H9 (cell line): ENCODE results near the gene GALT. TPM values are rescaled to one million over a fixed set of nuclear protein-coding genes. Genes with fewer than 3 reads are reported as not detected.
A peak's percentile ranks its signal among the peaks of the same experiment; 100 is the strongest.

Experiments used
- DNase-seq: peaks from one replicate; pipeline ENCODE4 v3.0.0-alpha.2; 2017
- H2AFZ ChIP-seq: one replicate; pipeline ENCODE4 v1.6.1; 2013; ENCODE audit warnings: mild to moderate bottlenecking, low read length, control low read depth, moderate library complexity
- H2AK5ac ChIP-seq: 2 replicates; pipeline ENCODE4 v1.6.1; 2013; ENCODE audit warnings: low read length, control low read depth, mixed read lengths; ENCODE audit not compliant: insufficient read length
- H2BK120ac ChIP-seq: one replicate; pipeline ENCODE4 v1.6.1; 2013; ENCODE audit warnings: low read depth, mild to moderate bottlenecking, low read length, control low read depth, inconsistent platforms; ENCODE audit not compliant: poor library complexity, severe bottlenecking
- H2BK12ac ChIP-seq: 2 replicates; pipeline ENCODE4 v1.6.1; 2013; ENCODE audit warnings: low read length, control low read depth, mixed read lengths, low read depth; ENCODE audit not compliant: insufficient read length
- H2BK15ac ChIP-seq: 2 replicates; pipeline ENCODE4 v1.6.1; 2013; ENCODE audit warnings: low read depth, low read length, control low read depth
- H2BK20ac ChIP-seq: one replicate; pipeline ENCODE4 v1.6.1; 2013; ENCODE audit warnings: low read depth, mild to moderate bottlenecking, low read length, control low read depth, inconsistent platforms; ENCODE audit not compliant: poor library complexity, severe bottlenecking
- H2BK5ac ChIP-seq: 2 replicates; pipeline ENCODE4 v1.6.1; 2013; ENCODE audit warnings: low read length, control low read depth, mixed read lengths; ENCODE audit not compliant: insufficient read length
- H3K14ac ChIP-seq: 2 replicates; pipeline ENCODE4 v1.6.1; 2013; ENCODE audit warnings: low read length, control low read depth; ENCODE audit not compliant: insufficient read depth
- H3K18ac ChIP-seq: 2 replicates; pipeline ENCODE4 v1.6.1; 2013; ENCODE audit warnings: low read depth, mild to moderate bottlenecking, mixed read lengths, low read length, control low read depth; ENCODE audit not compliant: insufficient read length
- H3K23ac ChIP-seq: 2 replicates; pipeline ENCODE4 v1.6.1; 2013; ENCODE audit warnings: low read length, control low read depth, mixed read lengths, low read depth; ENCODE audit not compliant: insufficient read length
- H3K23me2 ChIP-seq: 2 replicates; pipeline ENCODE4 v1.6.1; 2013; ENCODE audit warnings: low read depth, mild to moderate bottlenecking, mixed read lengths, low read length, control low read depth; ENCODE audit not compliant: insufficient read length, poor library complexity, severe bottlenecking
- H3K27ac ChIP-seq: 2 replicates; pipeline ENCODE4 v1.5.1; 2013; ENCODE audit warnings: low read length, control low read depth, mixed read lengths, low read depth; ENCODE audit not compliant: insufficient read length
- H3K27me3 ChIP-seq: 2 replicates; pipeline ENCODE4 v1.6.1; 2013; ENCODE audit warnings: low read length, control low read depth, inconsistent platforms; ENCODE audit not compliant: insufficient read depth
- H3K4ac ChIP-seq: 2 replicates; pipeline ENCODE4 v1.6.1; 2013; ENCODE audit warnings: low read depth, mild to moderate bottlenecking, control low read depth, inconsistent platforms, low read length, moderate library complexity
- H3K4me1 ChIP-seq: 2 replicates; pipeline ENCODE4 v1.6.1; 2013; ENCODE audit warnings: low read length, control low read depth, inconsistent platforms; ENCODE audit not compliant: insufficient read depth
- H3K4me2 ChIP-seq: 2 replicates; pipeline ENCODE4 v1.6.1; 2013; ENCODE audit warnings: low read length, control low read depth, mixed read lengths; ENCODE audit not compliant: insufficient read length, insufficient read depth
- H3K56ac ChIP-seq: 2 replicates; pipeline ENCODE4 v1.6.1; 2013; ENCODE audit warnings: low read depth, mild to moderate bottlenecking, mixed read lengths, low read length, control low read depth; ENCODE audit not compliant: insufficient read length
- H3K79me1 ChIP-seq: 2 replicates; pipeline ENCODE4 v1.6.1; 2013; ENCODE audit warnings: low read depth, mild to moderate bottlenecking, moderate library complexity, low read length, control low read depth, inconsistent platforms; ENCODE audit not compliant: insufficient read depth, poor library complexity, severe bottlenecking
- H3K79me2 ChIP-seq: 2 replicates; pipeline ENCODE4 v1.6.1; 2013; ENCODE audit warnings: low read length, control low read depth, inconsistent platforms; ENCODE audit not compliant: insufficient read depth
- H3K9ac ChIP-seq: 2 replicates; pipeline ENCODE4 v1.6.1; 2013; ENCODE audit warnings: low read length, control low read depth, mixed read lengths; ENCODE audit not compliant: insufficient read length; ENCODE audit errors: extremely low read depth
- H3K9me3 ChIP-seq: one replicate; pipeline ENCODE4 v1.6.1; 2013; ENCODE audit warnings: low read depth, low read length, inconsistent platforms; ENCODE audit not compliant: control insufficient read depth
- H3T11ph ChIP-seq: one replicate; pipeline ENCODE4 v1.6.1; 2013; ENCODE audit warnings: mild to moderate bottlenecking, low read length, control low read depth, inconsistent platforms
- H4K20me1 ChIP-seq: one replicate; pipeline ENCODE4 v1.6.1; 2013; ENCODE audit not compliant: control insufficient read depth, insufficient read length, insufficient read depth
- H4K5ac ChIP-seq: 2 replicates; pipeline ENCODE4 v1.6.1; 2013; ENCODE audit warnings: low read depth, mild to moderate bottlenecking, mixed read lengths, low read length, control low read depth; ENCODE audit not compliant: insufficient read length
- H4K8ac ChIP-seq: replicated peaks from 2 replicates; pipeline ENCODE4 v1.6.1; 2013; ENCODE audit warnings: low read length, control low read depth, mixed read lengths, low read depth; ENCODE audit not compliant: insufficient read length
- H4K91ac ChIP-seq: 2 replicates; pipeline ENCODE4 v1.6.1; 2013; ENCODE audit warnings: low read depth, mild to moderate bottlenecking, moderate library complexity, mixed read lengths, low read length, control low read depth; ENCODE audit not compliant: insufficient read length
- H3K27ac Mint-ChIP-seq, 3 experiments: 2 replicates in 2 of 3; 3 replicates in 1 of 3; pipeline ENCODE4 v1.8.0; 2020 to 2021; ENCODE audit warnings: mixed read lengths in 3 of 3, mild to moderate bottlenecking in 1 of 3, moderate library complexity in 1 of 3
- H3K27me3 Mint-ChIP-seq: 2 replicates; pipeline ENCODE4 v1.8.0; 2021; ENCODE audit warnings: low read depth, mild to moderate bottlenecking, moderate library complexity, mixed read lengths
- H3K36me3 Mint-ChIP-seq, 3 experiments: 2 replicates in 2 of 3; 3 replicates in 1 of 3; pipeline ENCODE4 v1.8.0; 2020 to 2021; ENCODE audit warnings: low read depth in 3 of 3, mixed read lengths in 3 of 3; ENCODE audit not compliant: insufficient read depth in 1 of 3
- H3K4me1 Mint-ChIP-seq, 2 experiments: 2 replicates each; pipeline ENCODE4 v1.8.0; 2020; ENCODE audit warnings: mixed read lengths in 2 of 2
- H3K4me3 Mint-ChIP-seq, 2 experiments: 2 replicates in 1 of 2; 3 replicates in 1 of 2; pipeline ENCODE4 v1.8.0; 2020 to 2021; ENCODE audit warnings: mild to moderate bottlenecking in 2 of 2, mixed read lengths in 2 of 2, moderate library complexity in 1 of 2
- H3K9me3 Mint-ChIP-seq, 2 experiments: 2 replicates in 1 of 2; 3 replicates in 1 of 2; pipeline ENCODE4 v1.8.0; 2020; ENCODE audit warnings: mild to moderate bottlenecking in 2 of 2, mixed read lengths in 2 of 2, moderate library complexity in 1 of 2
- CTCF ChIP-seq: fragments of 200-600 bp; sonication (generic); conservative IDR thresholded peaks from 3 replicates; pipeline ENCODE4 v1.8.0; 2021; ENCODE audit warnings: antibody characterized with exemption, mild to moderate bottlenecking
- WGBS: extraction: QIAGEN DNeasy Blood & Tissue Kit; methylation state at CpG from one replicate; pipeline ENCODE4 v1.1.7; 2013; ENCODE audit warnings: missing lambda C conversion rate, low lambda C conversion rate, mixed read lengths; ENCODE audit not compliant: insufficient read length; ENCODE audit errors: extremely low coverage; 5-methylcytosine and 5-hydroxymethylcytosine counted together
- total RNA-seq: library from RNA; stranded (reverse); gene quantifications from 2 replicates; pipeline ENCODE4 v1.2.1, GENCODE V29; 2021

Gene GALT
- total RNA-seq, 1 experiment from 2014 or later = 41.5 TPM

DNA sequence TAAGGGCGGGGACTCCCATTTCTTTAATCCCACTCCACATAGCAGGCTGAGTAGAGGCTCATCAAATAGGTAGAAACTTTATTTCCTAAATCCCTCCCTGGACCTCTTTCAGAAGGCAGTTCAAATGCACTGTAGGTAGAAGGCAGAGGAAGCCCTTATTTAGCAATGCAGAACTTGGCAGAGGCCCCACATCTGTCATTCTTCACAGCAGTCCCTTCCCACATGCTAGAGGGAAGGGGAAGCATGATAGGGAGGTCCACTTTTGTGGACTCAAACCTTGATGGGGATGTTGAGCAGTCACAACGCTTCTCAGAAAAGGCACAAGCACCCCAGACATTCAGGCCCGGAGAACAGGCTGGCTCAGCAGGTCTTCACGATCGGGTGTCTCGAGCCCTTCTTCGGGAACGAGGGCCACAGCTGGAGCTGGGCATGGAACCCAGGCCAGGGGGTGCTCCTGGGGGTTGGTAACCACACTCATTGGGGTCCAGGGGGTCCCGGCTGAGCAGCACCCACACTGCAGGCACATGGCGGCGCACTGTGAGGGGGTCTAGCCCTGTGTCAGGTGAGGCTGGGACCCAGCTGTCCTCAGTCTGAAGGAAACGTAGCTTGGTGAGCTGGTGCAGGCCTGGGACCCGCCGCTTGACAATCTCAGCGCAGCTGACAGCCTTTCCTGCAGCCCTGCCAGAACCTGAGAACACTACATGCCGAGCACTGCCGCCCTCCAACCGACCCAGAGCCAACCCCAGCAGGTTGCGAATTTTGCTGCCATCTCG is 35.9 kb upstream of the GALT start:
- no peak overlapping the region for H4K5ac ChIP-seq
- H3K79me1 ChIP-seq = no peaks in the 10 kb centered on the region
- no peak overlapping the region for H2BK20ac ChIP-seq
- Mint-ChIP-seq H3K36me3 (no peaks in the 10 kb centered on the region), H3K4me3 (peak overlapping the region; percentile 88 to 95), H3K4me1 (peaks cover 7 to 20% of the 10 kb centered on the region in 2 experiments), H3K9me3 (no peaks in the 10 kb centered on the region), H3K27ac (no peak overlapping the region; a peak in 1 of 7 replicates), H3K27me3 (peaks cover 2% of the 10 kb centered on the region; the same call in 1 of the 2 replicates)
- H3K9ac ChIP-seq = no peak overlapping the region
- peaks cover 14% of the 10 kb centered on the region for H3K23me2 ChIP-seq
- H3K27me3 ChIP-seq = no peaks in the 10 kb centered on the region
- no peak overlapping the region for H4K8ac ChIP-seq
- H3K56ac ChIP-seq = no peak overlapping the region
- no peak overlapping the region for H2BK120ac ChIP-seq
- no peak overlapping the region for H3K27ac ChIP-seq
- H4K20me1 ChIP-seq = no peaks in the 10 kb centered on the region
- H3K14ac ChIP-seq = no peak overlapping the region
- no peaks in the 10 kb centered on the region; the same call in 1 of the 2 replicates for H3K4me1 ChIP-seq
- no peaks in the 10 kb centered on the region for H3K79me2 ChIP-seq
- DNase-seq = peak; percentile 30
- no peak overlapping the region for H2AFZ ChIP-seq
- H3K18ac ChIP-seq = no peak overlapping the region
- no peak overlapping the region for H3K4ac ChIP-seq
- no peak overlapping the region for H2BK5ac ChIP-seq
- no peak overlapping the region for H3K23ac ChIP-seq
- no CpG with 5 or more reads among the region's 20 CpGs for WGBS
- no peak overlapping the region for H2AK5ac ChIP-seq
- H2BK12ac ChIP-seq = no peak overlapping the region
- no peak overlapping the region for H2BK15ac ChIP-seq
- H3T11ph ChIP-seq = no peak overlapping the region
- no peaks in the 10 kb centered on the region for H3K9me3 ChIP-seq
- no peak overlapping the region for H4K91ac ChIP-seq
- TF ChIP-seq CTCF = no peak
- H3K4me2 ChIP-seq = peak overlapping the region; percentile 86
